HuH-7 (cell line): ENCODE results near the gene ACTR1A.
"Not testable (repeated sequence)": the region's sequence is repeated elsewhere in the genome, so short reads cannot be mapped to it uniquely, and the experiment has no call there.

Source experiments
- DNase-seq: peaks from one replicate; pipeline ENCODE4 v3.0.0; 2011; ENCODE audit warnings: low spot score

The ACTR1A gene

GRCh38 chr10:102502337-102503151 is at the start of gene ACTR1A:
TSS of gene ACTR1A (minus strand) at chr10:102502712. CDS start at chr10:102502647, 65 bp downstream.
- DNase-seq: peak; percentile 78

- no peak for DNase-seq
Observed at GRCh38 chr10:102550636-102551210, 48.2 kb upstream of the ACTR1A start.

GRCh38 chr10:102549549-102549948 is 47.0 kb upstream of the ACTR1A start:
- DNase-seq: no peak

GRCh38 chr10:102546606-102547320 is 44.3 kb upstream of the ACTR1A start:
- DNase-seq: no peak

GRCh38 chr10:102545997-102546396 is 43.5 kb upstream of the ACTR1A start:
- DNase-seq: no peak

- DNase-seq: no peak
Observed at GRCh38 chr10:102545265-102545871, 42.9 kb upstream of the ACTR1A start.

- no peak for DNase-seq
Observed at GRCh38 chr10:102542800-102543418, 40.4 kb upstream of the ACTR1A start.

GRCh38 chr10:102540023-102540422 is 37.5 kb upstream of the ACTR1A start:
- DNase-seq: peak; percentile 39

- no peak for DNase-seq
Observed at GRCh38 chr10:102538811-102539210, 36.3 kb upstream of the ACTR1A start.

- no peak for DNase-seq
Observed at GRCh38 chr10:102537948-102538347, 35.4 kb upstream of the ACTR1A start.

- DNase-seq: no peak
Observed at GRCh38 chr10:102537367-102537766, 34.9 kb upstream of the ACTR1A start.

GRCh38 chr10:102535481-102536147 is 33.1 kb upstream of the ACTR1A start:
- no peak for DNase-seq

- not testable (repeated sequence) for DNase-seq
Observed at GRCh38 chr10:102534966-102535365, 32.5 kb upstream of the ACTR1A start.

- DNase-seq: no peak
Observed at GRCh38 chr10:102534333-102534732, 31.8 kb upstream of the ACTR1A start.

GRCh38 chr10:102527546-102527945 is 25.0 kb upstream of the ACTR1A start:
- no peak for DNase-seq

- no peak for DNase-seq
Observed at GRCh38 chr10:102524746-102525145, 22.2 kb upstream of the ACTR1A start.

- no peak for DNase-seq
Observed at GRCh38 chr10:102523250-102524029, 20.9 kb upstream of the ACTR1A start.

- DNase-seq: no peak
Observed at GRCh38 chr10:102522874-102523249, 20.4 kb upstream of the ACTR1A start.

- no peak for DNase-seq
Observed at GRCh38 chr10:102519246-102519825, 16.8 kb upstream of the ACTR1A start.

GRCh38 chr10:102517553-102517952 is 15.0 kb upstream of the ACTR1A start:
- no peak for DNase-seq
